ENCODE results near the gene TRMT11. TPM values are rescaled to one million over a fixed set of nuclear protein-coding genes. Genes with fewer than 3 reads are reported as not detected.

TRMT11 gene
- total and polyA plus RNA-seq, 10 of the 15 experiments (the other 5 are each of a cell fraction or from before 2014, with no cell fraction given) = 34.0 to 81.1 (median 43.7) TPM

DNA sequence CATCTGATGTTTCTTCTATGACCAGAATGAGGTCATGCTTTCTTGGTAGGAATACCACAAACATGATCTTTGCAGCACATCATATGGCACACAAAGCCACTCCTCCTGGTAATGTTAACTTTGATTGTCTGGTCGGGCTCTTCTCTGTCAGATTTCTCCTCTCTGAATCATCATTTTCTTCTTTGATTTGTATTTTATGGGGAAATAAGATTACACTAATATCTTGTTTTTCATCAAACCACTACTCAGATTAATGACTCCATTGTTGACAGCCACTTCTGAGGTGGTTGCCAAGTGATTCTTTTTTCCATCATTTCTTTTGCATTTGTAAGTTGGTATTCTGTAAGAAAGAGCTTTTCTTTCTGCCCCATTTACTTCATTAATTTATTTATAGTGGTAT is 29.5 kb downstream of the TRMT11 start (continued):
- TF ChIP-seq, protein P1, sequence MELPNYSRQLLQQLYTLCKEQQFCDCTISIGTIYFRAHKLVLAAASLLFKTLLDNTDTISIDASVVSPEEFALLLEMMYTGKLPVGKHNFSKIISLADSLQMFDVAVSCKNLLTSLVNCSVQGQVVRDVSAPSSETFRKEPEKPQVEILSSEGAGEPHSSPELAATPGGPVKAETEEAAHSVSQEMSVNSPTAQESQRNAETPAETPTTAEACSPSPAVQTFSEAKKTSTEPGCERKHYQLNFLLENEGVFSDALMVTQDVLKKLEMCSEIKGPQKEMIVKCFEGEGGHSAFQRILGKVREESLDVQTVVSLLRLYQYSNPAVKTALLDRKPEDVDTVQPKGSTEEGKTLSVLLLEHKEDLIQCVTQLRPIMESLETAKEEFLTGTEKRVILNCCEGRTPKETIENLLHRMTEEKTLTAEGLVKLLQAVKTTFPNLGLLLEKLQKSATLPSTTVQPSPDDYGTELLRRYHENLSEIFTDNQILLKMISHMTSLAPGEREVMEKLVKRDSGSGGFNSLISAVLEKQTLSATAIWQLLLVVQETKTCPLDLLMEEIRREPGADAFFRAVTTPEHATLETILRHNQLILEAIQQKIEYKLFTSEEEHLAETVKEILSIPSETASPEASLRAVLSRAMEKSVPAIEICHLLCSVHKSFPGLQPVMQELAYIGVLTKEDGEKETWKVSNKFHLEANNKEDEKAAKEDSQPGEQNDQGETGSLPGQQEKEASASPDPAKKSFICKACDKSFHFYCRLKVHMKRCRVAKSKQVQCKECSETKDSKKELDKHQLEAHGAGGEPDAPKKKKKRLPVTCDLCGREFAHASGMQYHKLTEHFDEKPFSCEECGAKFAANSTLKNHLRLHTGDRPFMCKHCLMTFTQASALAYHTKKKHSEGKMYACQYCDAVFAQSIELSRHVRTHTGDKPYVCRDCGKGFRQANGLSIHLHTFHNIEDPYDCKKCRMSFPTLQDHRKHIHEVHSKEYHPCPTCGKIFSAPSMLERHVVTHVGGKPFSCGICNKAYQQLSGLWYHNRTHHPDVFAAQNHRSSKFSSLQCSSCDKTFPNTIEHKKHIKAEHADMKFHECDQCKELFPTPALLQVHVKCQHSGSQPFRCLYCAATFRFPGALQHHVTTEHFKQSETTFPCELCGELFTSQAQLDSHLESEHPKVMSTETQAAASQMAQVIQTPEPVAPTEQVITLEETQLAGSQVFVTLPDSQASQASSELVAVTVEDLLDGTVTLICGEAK (IDR thresholded peaks at IDR 0.05; ENCODE audit: borderline replicate concordance) = no peak
- TF ChIP-seq RELA (IDR thresholded peaks at IDR 0.05; ENCODE audit: borderline replicate concordance, partially characterized antibody) (no peak), SMARCA5 (IDR thresholded peaks at IDR 0.05) (no peak), EP300 (IDR thresholded peaks at IDR 0.05; ENCODE audit: borderline replicate concordance in 1 of 2, control insufficient read depth in 1 of 2, low read depth in 2 of 2, low read length in 2 of 2) (no peak)
- TF ChIP-seq, protein P2, sequence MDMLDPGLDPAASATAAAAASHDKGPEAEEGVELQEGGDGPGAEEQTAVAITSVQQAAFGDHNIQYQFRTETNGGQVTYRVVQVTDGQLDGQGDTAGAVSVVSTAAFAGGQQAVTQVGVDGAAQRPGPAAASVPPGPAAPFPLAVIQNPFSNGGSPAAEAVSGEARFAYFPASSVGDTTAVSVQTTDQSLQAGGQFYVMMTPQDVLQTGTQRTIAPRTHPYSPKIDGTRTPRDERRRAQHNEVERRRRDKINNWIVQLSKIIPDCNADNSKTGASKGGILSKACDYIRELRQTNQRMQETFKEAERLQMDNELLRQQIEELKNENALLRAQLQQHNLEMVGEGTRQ (IDR thresholded peaks at IDR 0.05; ENCODE audit: borderline replicate concordance, low read depth, low read length) = no peak

DNA sequence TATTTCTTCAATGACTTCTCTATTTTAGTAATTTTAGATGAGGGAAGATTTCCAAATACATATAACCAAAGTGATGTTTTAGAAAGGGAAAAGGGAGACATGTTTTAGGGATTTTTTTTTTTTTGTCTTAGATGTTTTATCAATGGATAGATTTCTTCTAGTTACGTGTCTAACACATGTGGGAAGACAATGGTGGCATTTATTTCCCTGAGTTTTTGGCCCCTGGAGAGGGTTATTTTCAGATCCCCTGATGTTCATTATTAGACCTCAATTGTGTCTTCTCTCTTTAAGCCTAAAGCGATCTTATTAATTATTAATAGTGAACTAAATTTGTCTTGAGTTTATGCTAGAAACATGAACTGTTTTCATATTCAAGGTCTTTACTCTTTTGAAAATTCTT is 30.3 kb downstream of the TRMT11 start:
- Histone ChIP-seq H2AFZ (ENCODE audit: control insufficient read depth, low read depth, low read length) (no peak overlapping the region), H3K36me3 (ENCODE audit: control insufficient read depth in 2 of 2, insufficient read depth in 2 of 2, low read length in 1 of 2) (peaks cover 0 to 26% of the 10 kb centered on the region in 2 experiments; a peak in 3 of 4 replicates), H3K9ac (ENCODE audit: control insufficient read depth, insufficient read depth, low read length) (no peak overlapping the region), H4K20me1 (ENCODE audit: control insufficient read depth, insufficient read depth) (no peaks in the 10 kb centered on the region), H3K9me3 (replicated peaks; ENCODE audit: control insufficient read depth, insufficient read depth, low read length) (no peaks in the 10 kb centered on the region), H3K4me1 (ENCODE audit: control insufficient read depth, insufficient read depth, low read length) (no peaks in the 10 kb centered on the region), H3K27me3 (replicated peaks in 1 of 2; ENCODE audit: control insufficient read depth in 2 of 2, insufficient read depth in 2 of 2, low read length in 1 of 2) (no peaks in the 10 kb centered on the region), H3K27ac (ENCODE audit: control insufficient read depth, insufficient read depth) (no peak overlapping the region), H3K79me2 (ENCODE audit: control insufficient read depth, insufficient read depth, low read length) (no peaks in the 10 kb centered on the region), H3K4me2 (ENCODE audit: control insufficient read depth, insufficient read depth) (no peak overlapping the region), H3K4me3 (no peak overlapping the region)
- in situ Hi-C loops (cut with MboI) (loop anchor here (25.0 kb wide), 1 partner anchor 646 kb away; no protein-coding TSS in a partner anchor), intact Hi-C loops (cut with micrococcal nuclease; ENCODE audit: unreplicated experiment) (no loop called here)
- ChIA-PET POLR2A (no interaction called here), CTCF (interaction anchor here (0.6 to 2.9 kb wide), 2 partner anchors 21 to 231 kb away, joined by 4 to 11 read pairs; no protein-coding TSS in a partner anchor), SMC1A (ENCODE audit: uncharacterized antibody, unreplicated experiment) (interaction anchor here (0.9 to 1.7 kb wide), 3 partner anchors 15 to 26 kb away, joined by 3 to 8 read pairs (median 4); no protein-coding TSS in a partner anchor), RAD21 (ENCODE audit: unreplicated experiment) (no interaction called here)
- FAIRE-seq (no peak), DNase-seq (ENCODE audit: low read depth, low spot score) (no peak), ATAC-seq (no peak)
- BruUV-seq (replicated peaks) = no TSS peak
- 98% methylated on average over 2 of the region's 2 CpGs for WGBS (ENCODE audit: insufficient coverage, insufficient replicate concordance, low lambda C conversion rate, missing lambda C conversion rate)
- TF ChIP-seq RFX5 (IDR thresholded peaks at IDR 0.05; ENCODE audit: low read depth, low read length) (no peak), HDAC6 (IDR thresholded peaks at IDR 0.05; ENCODE audit: unreplicated experiment) (no peak), SMC3 (IDR thresholded peaks at IDR 0.05; ENCODE audit: borderline replicate concordance, low read length) (no peak), ZZZ3 (IDR thresholded peaks at IDR 0.05; ENCODE audit: control insufficient read depth, insufficient read length, low read depth) (no peak), CREB1 (IDR thresholded peaks at IDR 0.05; ENCODE audit: low read depth) (no peak), KDM1A (IDR thresholded peaks at IDR 0.05; ENCODE audit: borderline replicate concordance) (no peak), RB1 (IDR thresholded peaks at IDR 0.05; ENCODE audit: borderline replicate concordance) (no peak), SREBF1 (IDR thresholded peaks at IDR 0.05; ENCODE audit: low read length) (no peak), ETV6 (conservative IDR thresholded peaks at IDR 0.05 in 1 of 2, IDR thresholded peaks at IDR 0.05 in 1 of 2; ENCODE audit: borderline replicate concordance in 1 of 2, low read depth in 1 of 2) (no peak)
- TF ChIP-seq, protein P3, sequence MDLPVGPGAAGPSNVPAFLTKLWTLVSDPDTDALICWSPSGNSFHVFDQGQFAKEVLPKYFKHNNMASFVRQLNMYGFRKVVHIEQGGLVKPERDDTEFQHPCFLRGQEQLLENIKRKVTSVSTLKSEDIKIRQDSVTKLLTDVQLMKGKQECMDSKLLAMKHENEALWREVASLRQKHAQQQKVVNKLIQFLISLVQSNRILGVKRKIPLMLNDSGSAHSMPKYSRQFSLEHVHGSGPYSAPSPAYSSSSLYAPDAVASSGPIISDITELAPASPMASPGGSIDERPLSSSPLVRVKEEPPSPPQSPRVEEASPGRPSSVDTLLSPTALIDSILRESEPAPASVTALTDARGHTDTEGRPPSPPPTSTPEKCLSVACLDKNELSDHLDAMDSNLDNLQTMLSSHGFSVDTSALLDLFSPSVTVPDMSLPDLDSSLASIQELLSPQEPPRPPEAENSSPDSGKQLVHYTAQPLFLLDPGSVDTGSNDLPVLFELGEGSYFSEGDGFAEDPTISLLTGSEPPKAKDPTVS (IDR thresholded peaks at IDR 0.05; ENCODE audit: low read depth, low read length) = no peak
